ENCODE measurements around the gene SLC35F3.

DNA sequence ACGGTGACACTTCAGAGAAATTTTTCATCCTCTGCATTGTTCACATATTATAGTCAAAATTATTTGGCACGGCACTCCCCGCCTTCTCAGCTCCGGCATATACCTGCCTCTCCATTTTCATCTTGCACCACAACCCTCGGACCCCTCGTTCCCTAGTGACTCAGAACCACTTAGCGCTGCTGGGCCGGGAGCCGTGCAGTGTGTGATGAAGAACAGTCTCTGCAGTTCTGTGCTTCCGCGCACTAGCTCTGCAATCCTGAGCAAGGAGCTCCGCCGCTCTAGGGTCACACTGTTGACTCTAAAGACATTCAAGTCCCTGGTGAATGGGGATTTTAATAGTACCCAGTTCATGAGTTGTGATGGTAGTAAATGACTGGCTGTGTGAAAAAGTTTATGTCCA is 221.2 kb downstream of the SLC35F3 start:
- TF ChIP-seq, protein P1, sequence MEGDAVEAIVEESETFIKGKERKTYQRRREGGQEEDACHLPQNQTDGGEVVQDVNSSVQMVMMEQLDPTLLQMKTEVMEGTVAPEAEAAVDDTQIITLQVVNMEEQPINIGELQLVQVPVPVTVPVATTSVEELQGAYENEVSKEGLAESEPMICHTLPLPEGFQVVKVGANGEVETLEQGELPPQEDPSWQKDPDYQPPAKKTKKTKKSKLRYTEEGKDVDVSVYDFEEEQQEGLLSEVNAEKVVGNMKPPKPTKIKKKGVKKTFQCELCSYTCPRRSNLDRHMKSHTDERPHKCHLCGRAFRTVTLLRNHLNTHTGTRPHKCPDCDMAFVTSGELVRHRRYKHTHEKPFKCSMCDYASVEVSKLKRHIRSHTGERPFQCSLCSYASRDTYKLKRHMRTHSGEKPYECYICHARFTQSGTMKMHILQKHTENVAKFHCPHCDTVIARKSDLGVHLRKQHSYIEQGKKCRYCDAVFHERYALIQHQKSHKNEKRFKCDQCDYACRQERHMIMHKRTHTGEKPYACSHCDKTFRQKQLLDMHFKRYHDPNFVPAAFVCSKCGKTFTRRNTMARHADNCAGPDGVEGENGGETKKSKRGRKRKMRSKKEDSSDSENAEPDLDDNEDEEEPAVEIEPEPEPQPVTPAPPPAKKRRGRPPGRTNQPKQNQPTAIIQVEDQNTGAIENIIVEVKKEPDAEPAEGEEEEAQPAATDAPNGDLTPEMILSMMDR (IDR thresholded peaks at IDR 0.05 in 4 of 5, conservative IDR thresholded peaks at IDR 0.05 in 1 of 5), result no peak
- no peak for TF ChIP-seq POLR2A (IDR thresholded peaks at IDR 0.05)
